ENCODE data around the gene TUB. TPM values are rescaled to one million over a fixed set of nuclear protein-coding genes. Genes with fewer than 3 reads are reported as not detected.

Gene TUB
- total and polyA plus RNA-seq, 2 donors (not counting 1 experiment from before 2014, with no cell fraction given) = 0.06 to 0.10 TPM

- H3K4me1 Mint-ChIP-seq = peaks cover 2% of the 10 kb centered on the region
- H3K27me3 Mint-ChIP-seq = no peaks in the 10 kb centered on the region
- Histone ChIP-seq H3K79me2 (ENCODE audit: control insufficient read depth, insufficient read depth, low read length) (no peaks in the 10 kb centered on the region), H3K9me3 (ENCODE audit: control extremely low read depth in 1 of 3, control insufficient read depth in 2 of 3, insufficient read depth in 1 of 3, low read length in 2 of 3) (no peaks in the 10 kb centered on the region), H3K9ac (ENCODE audit: low read length) (no peak overlapping the region), H3K36me3 (replicated peaks in 1 of 2; ENCODE audit: control extremely low read depth in 1 of 2, control insufficient read depth in 1 of 2, extremely low read depth in 1 of 2, insufficient read depth in 2 of 2, low read length in 1 of 2) (peaks cover 0 to 4% of the 10 kb centered on the region in 2 experiments), H4K20me1 (ENCODE audit: control insufficient read depth, insufficient read depth, low read length, poor library complexity, severe bottlenecking) (no peaks in the 10 kb centered on the region), H3K27me3 (replicated peaks in 1 of 4; ENCODE audit: control extremely low read depth in 1 of 4, control insufficient read depth in 3 of 4, insufficient read depth in 4 of 4, low read length in 3 of 4) (no peaks in the 10 kb centered on the region), H3K4me1 (ENCODE audit: control insufficient read depth in 2 of 2, insufficient read depth in 2 of 2, low read length in 2 of 2) (no peaks in the 10 kb centered on the region), H3K4me2 (replicated peaks; ENCODE audit: low read depth, low read length, poor library complexity, severe bottlenecking) (no peak overlapping the region), H3K4me3 (ENCODE audit: control extremely low read depth in 1 of 5, extremely low read depth in 1 of 5, insufficient read depth in 1 of 5, low read depth in 2 of 5, low read length in 4 of 5) (no peak overlapping the region), H2AFZ (ENCODE audit: insufficient read depth, low read depth, low read length, poor library complexity, severe bottlenecking) (no peak overlapping the region), H3K27ac (ENCODE audit: low read length in 2 of 2) (no peak overlapping the region)
- H3K9me3 Mint-ChIP-seq (ENCODE audit: insufficient read depth) = no peaks in the 10 kb centered on the region
- no peak for ATAC-seq (ENCODE audit: low read depth)
- intact Hi-C loops (cut with micrococcal nuclease) = loop anchor here (2.0 kb wide), 1 partner anchor 999 kb away; no protein-coding TSS in a partner anchor
- no peak overlapping the region for H3K27ac Mint-ChIP-seq
- no peak for DNase-seq
- H3K4me3 Mint-ChIP-seq = no peak overlapping the region
- CTCF ChIA-PET = interaction anchor here (0.6 to 6.9 kb wide), 8 partner anchors 9 to 1001 kb away, joined by 3 to 121 read pairs (median 14); no protein-coding TSS in a partner anchor
- TF ChIP-seq EZH2 (IDR thresholded peaks at IDR 0.05; ENCODE audit: borderline replicate concordance, insufficient read depth, low read depth, low read length, poor library complexity, severe bottlenecking) (no peak), CTCF (IDR thresholded peaks at IDR 0.05) (no peak)
- 86% methylated on average over 2 of the region's 2 CpGs for whole genome bisulfite sequencing (ENCODE audit: insufficient coverage)
- POLR2A ChIA-PET = no interaction called here
These were observed 16.9 kb downstream of the TUB start for GRCh38 chr11:8097926-8098325.

GRCh38 chr11:8098361-8098760, 17.4 kb downstream of the TUB start:
- H3K4me1 Mint-ChIP-seq = peaks cover 2% of the 10 kb centered on the region
- no peak overlapping the region for H2AFZ ChIP-seq (ENCODE audit: insufficient read depth, low read depth, low read length, poor library complexity, severe bottlenecking)
- no peak for TF ChIP-seq CTCF (IDR thresholded peaks at IDR 0.05)
- TF ChIP-seq EZH2 (IDR thresholded peaks at IDR 0.05; ENCODE audit: borderline replicate concordance, insufficient read depth, low read depth, low read length, poor library complexity, severe bottlenecking) = no peak
- H3K9me3 ChIP-seq (ENCODE audit: control extremely low read depth in 1 of 3, control insufficient read depth in 2 of 3, insufficient read depth in 1 of 3, low read length in 2 of 3) = no peaks in the 10 kb centered on the region
- H3K27me3 Mint-ChIP-seq = no peaks in the 10 kb centered on the region
- no peaks in the 10 kb centered on the region for H3K79me2 ChIP-seq (ENCODE audit: control insufficient read depth, insufficient read depth, low read length)
- intact Hi-C loops (cut with micrococcal nuclease) = loop anchor here (2.0 kb wide), 1 partner anchor 1000 kb away; no protein-coding TSS in a partner anchor
- no peaks in the 10 kb centered on the region for H3K9me3 Mint-ChIP-seq (ENCODE audit: insufficient read depth)
- H3K9ac ChIP-seq (ENCODE audit: low read length) = no peak overlapping the region
- H3K27ac Mint-ChIP-seq = no peak overlapping the region
- no peaks in the 10 kb centered on the region for H3K27me3 ChIP-seq (replicated peaks in 1 of 4; ENCODE audit: control extremely low read depth in 1 of 4, control insufficient read depth in 3 of 4, insufficient read depth in 4 of 4, low read length in 3 of 4)
- H3K4me3 Mint-ChIP-seq = no peak overlapping the region
- ChIA-PET CTCF (interaction anchor here (1.0 to 6.9 kb wide), 18 partner anchors 10 to 1286 kb away, joined by 3 to 121 read pairs (median 6); no protein-coding TSS in a partner anchor), POLR2A (no interaction called here)
- H3K36me3 ChIP-seq (replicated peaks in 1 of 2; ENCODE audit: control extremely low read depth in 1 of 2, control insufficient read depth in 1 of 2, extremely low read depth in 1 of 2, insufficient read depth in 2 of 2, low read length in 1 of 2) = peaks cover 0 to 4% of the 10 kb centered on the region in 2 experiments
- DNase-seq (no peak), ATAC-seq (ENCODE audit: low read depth) (no peak)
- H3K4me3 ChIP-seq (ENCODE audit: control extremely low read depth in 1 of 5, extremely low read depth in 1 of 5, insufficient read depth in 1 of 5, low read depth in 2 of 5, low read length in 4 of 5) = no peak overlapping the region
- WGBS (ENCODE audit: insufficient coverage) = 90% methylated on average over 4 of the region's 4 CpGs
- no peaks in the 10 kb centered on the region for H3K4me1 ChIP-seq (ENCODE audit: control insufficient read depth in 2 of 2, insufficient read depth in 2 of 2, low read length in 2 of 2)
- no peak overlapping the region for H3K27ac ChIP-seq (ENCODE audit: low read length in 2 of 2)
- no peaks in the 10 kb centered on the region for H4K20me1 ChIP-seq (ENCODE audit: control insufficient read depth, insufficient read depth, low read length, poor library complexity, severe bottlenecking)
- no peak overlapping the region for H3K4me2 ChIP-seq (replicated peaks; ENCODE audit: low read depth, low read length, poor library complexity, severe bottlenecking)

All from B cell (primary cell).